Central memory CD4-positive, alpha-beta T cell (primary cell): ENCODE results near the gene LYVE1.
"Not testable (repeated sequence)": the region's sequence is repeated elsewhere in the genome, so short reads cannot be mapped to it uniquely, and the experiment has no call there.

Source experiments
- DNase-seq: peaks from one replicate; pipeline ENCODE4 v3.0.0; 2022
- total RNA-seq, 3 experiments: gene quantifications; one replicate each; lab custom pipeline; 2026; lab: John Stamatoyannopoulos, UW

LYVE1 gene, protein sequence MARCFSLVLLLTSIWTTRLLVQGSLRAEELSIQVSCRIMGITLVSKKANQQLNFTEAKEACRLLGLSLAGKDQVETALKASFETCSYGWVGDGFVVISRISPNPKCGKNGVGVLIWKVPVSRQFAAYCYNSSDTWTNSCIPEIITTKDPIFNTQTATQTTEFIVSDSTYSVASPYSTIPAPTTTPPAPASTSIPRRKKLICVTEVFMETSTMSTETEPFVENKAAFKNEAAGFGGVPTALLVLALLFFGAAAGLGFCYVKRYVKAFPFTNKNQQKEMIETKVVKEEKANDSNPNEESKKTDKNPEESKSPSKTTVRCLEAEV
- total RNA-seq = 0 reads per million in 3 experiments

DNA sequence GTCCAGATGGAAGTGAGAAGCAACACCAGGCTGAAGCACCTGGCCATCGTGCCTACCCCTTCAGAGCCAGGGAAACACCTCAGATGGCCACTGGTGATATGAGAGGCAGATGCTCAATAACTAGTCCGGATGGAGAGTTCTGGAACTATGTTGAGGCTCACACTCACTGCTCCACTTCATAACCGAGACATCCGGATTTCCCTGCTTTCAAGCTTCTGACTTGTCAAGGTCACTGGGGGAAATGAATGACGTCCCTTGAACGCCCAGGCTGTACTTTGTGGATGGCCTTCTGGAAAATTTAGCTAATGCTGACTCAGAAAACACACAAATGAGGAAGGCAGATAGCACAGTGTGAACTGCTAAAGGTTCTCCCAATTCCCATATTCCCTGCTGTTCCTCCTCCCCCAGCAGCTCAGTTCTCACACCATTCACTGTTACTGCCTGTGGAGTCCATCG, at the start of gene LYVE1:
TSS of gene LYVE1 (minus strand) at position 180 of the 456 bp plus-strand sequence. CDS start at position 47, 133 bp downstream.
- no peak for DNase-seq

DNA sequence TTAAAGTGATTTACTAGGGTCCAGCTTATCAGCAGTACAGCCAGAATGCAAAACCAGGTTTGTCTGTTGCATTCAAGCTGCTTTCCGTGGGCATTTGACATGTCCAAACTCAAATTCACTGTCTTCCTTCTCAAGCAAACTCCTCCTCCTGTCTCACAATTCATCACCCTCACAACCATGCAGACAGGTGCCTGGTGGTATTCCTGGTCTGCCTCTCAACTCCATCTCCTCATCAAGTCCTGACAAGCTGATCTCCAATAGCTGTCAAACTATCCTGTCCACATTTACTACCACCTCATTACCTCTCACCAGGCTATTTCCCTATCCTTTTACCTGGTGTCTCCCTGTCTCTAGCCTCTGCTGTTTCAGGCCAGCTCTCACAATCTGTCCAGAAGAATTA, 49.1 kb upstream of the LYVE1 start:
- DNase-seq = no peak

DNA sequence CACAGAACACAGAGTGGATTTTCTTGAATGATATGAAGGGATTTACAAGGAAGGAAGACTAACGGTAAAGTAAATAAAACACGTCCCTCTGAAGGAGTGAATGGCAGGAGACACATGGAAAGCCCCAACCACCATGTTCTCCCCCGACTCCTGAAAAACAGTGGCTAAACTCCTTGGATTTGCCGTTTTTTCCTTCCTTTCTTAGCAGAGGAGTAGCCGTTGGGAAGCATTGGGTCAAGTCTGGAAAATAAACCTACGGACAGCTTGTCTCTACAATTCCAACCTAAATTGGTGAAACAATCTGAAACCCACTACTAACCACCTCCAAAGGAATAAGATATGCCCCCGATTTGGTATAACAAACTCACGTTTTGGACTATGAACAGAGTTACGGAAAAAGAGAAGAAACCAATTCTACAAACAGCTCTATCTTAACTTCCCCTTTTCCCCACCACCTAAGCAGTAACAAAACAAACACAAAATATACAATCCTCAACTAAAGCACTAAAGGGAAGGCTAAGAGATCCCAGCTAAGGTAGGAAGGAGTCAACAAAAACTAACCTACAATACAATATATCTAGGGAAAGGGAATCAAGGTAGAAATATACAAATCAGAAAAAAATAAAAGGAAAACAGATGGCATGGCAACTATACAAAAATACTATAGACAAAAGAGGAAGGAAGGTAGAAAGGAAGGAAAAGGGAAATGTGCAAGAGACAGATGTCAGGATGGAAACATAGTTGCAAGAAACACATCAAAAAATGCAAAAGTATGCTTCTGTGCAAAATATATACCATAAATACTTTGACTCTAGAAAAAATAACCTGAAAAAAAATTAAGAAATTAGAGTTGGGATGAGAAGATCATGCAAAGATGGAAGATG, 43.8 kb upstream of the LYVE1 start:
- no peak for DNase-seq

DNA sequence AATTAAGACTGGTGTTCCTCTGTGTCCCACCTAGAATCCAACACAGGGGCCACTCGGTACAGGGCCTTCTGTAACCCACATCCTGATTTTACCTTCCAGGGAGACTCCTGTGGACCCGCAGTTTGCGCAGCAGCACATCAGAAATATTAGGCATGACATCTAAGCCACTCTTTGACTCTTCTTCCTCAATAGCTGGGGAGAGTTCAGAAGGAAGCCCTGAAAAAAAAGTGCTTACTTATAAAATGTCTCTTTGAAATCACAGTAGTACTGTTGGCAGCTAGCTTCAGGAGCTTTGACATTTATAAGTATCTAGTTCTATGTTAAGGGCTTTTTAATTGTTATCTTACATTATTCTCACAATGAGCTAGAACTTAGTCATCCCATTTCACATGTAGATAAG, 41.2 kb upstream of the LYVE1 start:
- DNase-seq = no peak

DNA sequence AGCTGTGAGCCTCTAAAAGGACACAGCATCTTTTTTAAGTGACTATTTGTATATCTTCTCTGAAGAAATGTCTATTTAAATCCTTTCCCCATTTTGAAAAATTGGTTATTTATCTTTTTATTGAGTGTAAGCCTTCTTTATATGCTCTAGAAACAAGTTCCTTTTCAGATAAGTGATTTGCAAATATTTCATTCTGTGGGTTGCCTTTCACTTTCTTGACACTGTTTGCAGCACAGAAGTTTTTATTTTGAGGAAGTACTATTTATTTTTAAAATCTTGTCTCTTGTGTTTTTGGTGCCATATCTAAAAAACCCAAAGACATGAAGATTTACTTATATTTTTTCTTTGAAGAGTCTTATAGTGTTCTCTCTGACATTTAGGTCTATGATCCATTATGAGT, 40.1 kb upstream of the LYVE1 start:
- no peak for DNase-seq

DNA sequence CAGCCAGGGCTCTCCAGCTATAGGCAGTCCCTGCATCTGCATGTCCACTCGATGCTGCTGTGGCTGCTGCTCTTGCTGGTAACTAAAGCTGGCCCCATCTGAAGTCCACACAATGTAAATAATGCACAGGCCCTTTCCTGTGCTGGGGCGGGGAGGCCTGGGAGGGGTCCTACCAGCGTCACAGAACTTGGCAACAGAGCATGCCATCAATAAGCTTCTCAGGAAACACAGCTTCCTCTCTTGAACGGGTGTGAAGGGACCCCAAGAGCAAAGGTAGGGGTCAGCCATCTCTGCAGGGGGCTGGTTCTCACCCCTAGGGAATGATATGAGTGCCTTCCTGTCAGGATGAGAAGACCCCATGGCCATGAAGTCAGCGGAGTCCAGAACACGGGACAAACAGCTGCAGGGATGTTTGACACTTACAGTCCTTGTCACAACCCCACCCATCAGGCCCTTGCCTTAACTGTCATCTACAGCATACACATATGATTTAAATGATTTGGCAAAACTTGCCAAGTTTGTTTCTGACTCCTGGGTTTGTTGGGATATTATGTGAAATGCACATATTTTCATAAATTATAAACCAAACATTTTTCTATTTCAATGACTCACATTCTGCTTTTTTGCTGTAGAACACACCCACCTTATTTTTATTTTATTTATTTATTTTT, 39.1 kb upstream of the LYVE1 start:
- DNase-seq = no peak

DNA sequence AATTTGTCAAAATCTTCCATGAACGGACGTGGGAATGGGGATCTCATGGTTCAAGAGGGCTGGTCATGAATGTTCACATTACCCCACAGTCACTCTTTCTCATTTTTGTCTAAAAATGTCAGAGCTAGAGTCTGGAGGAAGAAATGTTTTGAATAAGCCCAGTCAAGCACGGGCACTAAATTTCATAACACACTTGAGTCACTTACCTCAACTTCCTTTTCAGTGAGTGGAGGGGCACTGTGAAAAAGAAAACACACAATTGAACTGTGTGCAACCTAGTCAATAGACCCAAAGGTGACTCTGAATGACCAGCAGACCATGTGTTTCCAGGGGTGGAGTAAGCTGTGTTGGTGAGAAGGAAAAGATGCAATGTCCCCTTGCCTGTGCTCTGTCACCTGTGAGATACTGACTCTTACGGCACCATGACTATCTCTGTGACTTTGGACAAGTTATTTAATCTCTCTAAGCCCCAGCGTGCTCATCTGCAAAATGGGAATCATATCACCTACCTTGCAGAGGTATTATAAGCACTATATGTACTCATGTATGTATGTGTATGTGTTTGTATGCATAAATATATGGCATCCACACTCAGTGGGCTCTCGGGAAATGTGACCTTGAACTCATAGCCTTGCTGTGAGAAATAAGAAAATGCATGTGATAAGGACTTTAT, 38.2 kb upstream of the LYVE1 start:
- no peak for DNase-seq

DNA sequence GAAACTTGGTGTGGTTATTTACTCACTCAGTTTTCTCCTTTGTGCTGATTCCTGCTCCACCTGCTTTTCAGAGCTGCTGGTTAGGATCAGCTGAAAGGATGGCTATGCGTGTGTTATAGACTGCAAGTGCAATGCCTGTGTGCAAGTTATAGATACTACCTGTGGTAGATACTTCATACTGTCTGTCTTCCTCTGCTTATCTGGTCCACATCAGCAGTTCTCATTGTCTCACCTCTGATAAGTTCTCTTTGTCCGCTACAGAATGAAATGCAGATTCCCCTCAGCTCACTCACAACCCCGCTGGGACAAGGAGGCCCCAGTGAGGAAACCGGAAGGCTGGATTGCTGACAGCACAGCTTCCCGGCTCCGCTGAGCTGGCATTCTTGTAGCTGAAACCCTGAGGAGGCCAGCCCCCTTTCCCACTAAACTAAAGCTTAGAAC, 37.5 kb upstream of the LYVE1 start:
- no peak for DNase-seq

DNA sequence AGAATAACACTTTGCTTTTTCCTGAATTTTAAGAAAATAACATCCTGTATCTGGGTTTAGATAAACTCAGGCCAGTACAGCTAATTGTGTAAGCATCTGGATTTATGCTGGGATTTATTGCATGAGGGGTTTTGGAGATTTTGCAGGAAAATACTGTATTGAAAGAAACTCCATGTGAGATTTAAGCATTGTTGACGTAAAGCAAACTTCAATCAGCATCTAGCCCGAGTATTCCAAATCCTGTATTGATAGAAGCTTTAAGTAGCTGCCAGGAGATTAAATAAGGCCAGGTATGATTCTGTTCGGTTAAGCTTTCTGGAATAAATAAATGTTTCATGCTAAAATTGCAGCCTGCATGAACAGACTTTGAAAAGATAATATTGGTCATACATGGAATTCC, 36.3 kb upstream of the LYVE1 start:
- DNase-seq = no peak

DNA sequence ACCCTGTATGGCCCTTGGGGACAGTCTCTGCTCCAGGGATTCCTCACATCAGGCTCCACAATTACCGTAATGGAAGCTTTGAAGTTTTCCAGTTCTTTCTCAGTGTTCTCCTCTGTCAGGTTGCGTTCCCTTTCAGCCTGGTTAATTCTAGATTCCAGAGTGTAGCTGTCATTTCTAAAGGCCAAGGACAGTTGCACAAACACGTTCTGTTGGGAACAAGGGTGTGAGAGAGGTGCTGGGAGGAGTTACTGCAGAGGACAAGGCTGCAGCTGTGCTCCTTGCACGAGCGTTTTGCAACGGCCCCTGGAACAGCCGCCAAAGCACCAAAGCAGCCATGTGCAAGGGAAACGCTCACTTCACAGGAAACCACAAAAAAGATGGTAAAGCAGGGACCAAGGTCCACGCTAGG, 35.9 kb upstream of the LYVE1 start:
- no peak for DNase-seq

DNA sequence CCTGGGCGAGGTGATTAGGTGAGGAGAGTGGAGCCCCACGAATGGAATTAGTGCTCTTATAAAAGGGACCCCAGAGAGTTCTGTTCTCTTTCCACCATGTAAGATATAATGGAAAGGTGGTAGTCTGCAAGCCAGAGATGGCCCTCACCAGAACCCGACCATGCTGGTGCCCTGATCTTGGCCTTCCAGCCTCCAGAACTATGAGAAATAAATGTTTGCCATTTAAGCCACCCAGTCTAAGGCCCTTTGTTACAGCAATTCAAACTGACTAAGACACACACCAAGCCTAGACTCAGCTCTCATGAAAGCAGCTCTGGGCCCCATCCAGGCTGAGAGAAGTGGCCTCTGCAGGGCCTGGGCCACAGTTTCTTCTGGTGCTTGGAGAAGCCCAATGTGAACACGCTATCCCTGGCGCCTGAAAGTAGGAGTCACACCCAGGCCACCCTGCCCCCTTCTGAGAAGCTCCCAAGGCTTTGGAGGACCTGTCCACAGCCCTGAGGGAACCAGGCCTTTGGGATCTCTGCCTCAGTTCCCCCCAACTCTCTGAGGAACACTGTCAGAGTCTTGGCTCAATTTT, 35.3 kb upstream of the LYVE1 start:
- DNase-seq = no peak

DNA sequence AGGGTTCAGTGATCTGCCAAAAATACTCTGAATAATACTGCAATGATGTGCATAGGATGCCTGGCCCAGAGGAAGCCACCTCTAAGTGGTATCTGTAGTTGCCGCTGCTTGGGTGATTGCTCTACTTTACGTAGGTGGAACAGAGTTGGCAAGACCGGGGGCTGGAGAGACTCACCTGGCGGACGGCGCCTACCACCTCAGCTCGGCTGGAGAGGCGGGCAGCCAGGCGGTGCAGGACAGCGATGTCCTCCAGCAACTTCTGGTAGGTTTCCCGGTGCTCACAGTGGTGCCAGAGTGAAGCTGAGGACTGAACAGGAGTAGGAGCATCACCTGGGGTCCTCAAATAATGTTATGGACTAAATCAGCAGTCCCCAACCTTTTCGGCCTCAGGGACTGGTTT, 34.5 kb upstream of the LYVE1 start:
- no peak for DNase-seq

DNA sequence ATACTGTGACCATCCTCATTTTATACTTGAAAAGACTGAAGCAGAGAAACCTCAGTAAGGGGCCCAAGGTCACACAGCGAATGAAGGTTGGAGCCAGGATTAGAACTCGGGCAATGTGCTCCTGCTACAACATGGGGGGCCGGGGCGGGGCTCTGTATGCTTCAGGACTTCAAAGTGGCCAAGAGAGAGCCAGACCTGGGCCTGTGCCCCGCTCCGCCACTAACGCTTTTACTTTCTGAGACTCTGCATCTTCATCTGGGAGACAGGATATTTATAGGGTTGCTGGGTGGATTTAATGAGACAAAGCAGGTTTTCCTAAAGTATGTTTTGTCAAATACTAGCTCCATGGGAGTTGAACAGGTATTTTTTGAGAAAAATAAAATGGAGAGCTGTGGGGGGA, 33.9 kb upstream of the LYVE1 start:
- no peak for DNase-seq

DNA sequence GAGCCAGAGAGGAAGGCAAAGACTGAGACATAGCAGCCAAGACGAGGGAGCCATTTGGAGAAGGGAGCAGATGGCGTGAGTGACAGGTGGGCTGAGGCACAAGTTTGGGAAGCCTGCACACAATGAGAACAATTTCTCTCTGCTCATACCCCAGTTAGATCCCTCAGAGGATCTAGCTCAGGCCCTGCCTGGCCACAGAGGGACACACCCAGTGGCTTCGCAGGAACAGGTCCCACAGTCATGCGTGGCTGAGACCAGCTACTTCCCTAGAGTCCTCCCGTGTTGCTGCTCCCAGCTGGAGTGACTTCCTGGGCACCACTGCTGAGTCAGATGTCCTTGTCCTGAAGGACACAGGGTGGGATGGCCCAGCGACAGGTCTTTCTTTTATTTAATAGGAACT, 33.4 kb upstream of the LYVE1 start:
- DNase-seq = no peak

DNA sequence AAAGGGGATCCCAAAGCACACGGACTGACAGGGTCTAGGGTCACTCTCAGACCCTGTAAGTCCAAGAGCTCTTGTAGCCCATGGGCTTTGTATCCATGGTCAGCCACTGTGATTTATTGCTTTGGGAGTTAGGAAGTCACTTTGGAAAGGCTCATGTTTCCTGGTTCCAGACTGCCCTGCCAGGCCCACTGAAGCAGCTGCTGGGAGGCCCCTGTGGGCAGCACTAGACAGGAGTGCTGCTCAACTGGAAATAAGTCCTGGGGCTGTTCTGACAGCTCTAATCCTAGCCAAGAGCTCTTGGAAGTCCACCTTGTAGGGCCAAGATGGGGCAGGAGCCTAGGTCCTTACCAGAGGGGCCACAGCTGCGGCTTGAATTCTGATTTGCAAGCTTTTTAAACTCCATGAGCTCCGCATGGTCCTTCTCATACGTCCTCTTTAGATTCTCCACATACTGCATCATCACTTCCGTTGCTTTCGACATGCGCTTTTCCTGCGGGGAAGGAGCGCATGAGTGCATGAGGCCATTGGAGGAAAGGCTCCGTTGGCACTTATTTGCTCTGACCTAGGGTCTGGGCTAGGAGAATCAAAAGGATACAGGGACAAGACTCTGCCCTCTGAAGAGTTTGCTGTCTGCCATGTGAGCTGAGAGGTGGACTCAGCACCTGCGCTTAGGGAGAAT, 32.2 kb upstream of the LYVE1 start:
- no peak for DNase-seq

DNA sequence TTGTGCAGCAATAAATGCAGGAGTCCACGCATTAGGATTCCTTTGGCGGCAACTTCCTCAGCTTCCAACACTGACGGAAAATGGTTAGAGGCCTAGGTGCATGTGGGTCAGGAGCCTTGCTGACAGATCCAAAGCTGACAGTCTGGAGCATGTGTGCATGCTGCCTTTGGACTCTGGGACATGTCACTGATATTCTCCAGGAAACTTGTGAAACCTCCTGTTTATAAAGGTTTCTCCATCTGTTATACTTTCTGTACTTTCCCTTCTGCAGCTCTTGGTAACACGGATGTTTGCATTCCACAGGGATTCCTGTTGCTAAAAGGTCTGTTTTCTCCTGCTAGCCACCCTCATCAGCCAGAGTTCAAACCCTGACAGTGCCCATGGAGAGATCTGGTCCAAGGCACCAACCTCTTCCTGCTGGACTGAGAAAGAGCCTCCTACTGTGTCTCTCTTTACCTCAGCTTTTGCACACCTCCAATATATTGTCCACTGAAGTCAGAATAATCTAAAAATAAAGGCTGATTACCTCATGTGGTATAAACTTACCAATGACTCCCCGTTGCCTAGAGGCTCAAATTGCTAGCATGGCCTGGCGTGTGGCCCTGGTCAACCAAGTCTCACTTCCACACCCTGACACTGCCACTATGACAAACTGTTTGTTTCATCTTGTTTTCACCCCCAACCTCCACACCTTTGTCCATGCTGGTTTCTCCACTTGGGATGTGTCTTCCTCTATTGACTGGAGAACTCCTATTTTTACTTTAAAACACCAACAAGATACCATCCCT, 31.1 kb upstream of the LYVE1 start:
- no peak for DNase-seq

DNA sequence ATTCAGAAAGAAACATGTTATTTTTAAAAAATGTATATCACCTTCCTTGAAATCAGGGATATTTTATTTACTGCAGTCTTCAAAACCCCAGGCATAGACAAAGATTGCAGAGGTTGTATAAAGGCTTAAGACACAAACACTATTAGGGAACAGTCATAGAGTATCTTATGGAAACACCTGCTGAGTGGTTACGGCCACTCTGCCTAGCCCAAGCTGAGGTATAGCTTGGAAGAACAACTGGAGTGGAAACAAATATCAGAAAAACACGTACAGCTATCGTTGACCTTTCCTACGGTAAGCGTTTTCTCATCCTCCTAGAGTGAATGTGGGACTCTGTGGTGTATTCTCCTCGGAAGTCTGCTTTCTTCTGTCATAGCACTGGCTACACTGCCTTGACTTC, 30.4 kb upstream of the LYVE1 start:
- no peak for DNase-seq

DNA sequence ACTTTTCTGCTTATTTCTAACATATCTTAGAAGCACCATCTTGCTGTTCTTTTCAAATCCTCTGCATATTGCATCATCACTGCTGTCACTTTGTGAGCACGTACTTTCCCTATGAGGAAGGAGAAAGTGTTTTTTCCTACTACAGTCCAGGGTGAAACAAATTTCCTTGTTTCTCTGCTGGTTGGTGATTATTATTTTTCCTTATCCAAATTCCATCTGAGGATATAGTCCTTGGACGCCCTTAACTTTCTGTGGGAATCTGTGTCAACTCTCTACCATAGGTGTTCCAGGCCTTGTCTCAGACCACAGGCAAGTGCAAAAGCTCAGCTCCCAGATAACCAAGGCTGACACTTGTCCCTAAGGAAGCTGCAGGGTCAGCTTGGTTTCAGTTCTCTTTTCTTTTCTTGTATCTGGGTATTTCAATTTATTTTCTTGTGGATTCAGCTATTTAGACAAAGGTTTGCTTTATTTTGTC, 29.4 kb upstream of the LYVE1 start:
- no peak for DNase-seq

DNA sequence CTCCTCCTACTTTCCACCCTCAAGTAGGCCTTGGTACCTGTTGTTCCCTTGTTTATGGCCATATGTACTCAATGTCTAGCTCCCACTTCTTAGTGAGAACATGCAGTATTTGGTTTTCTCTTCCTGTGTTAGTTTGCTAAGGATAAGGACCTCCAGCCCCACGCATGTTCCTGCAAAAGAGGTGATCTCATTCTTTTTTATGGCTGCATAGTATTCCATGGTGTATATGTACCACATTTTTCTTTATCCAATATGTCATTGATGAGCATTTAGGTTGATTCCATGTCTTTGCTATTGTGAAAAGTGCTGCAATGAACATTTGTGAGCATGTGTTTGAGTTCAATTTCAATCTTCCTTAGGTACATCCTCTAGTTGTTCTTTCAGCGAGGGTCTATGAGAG, 27.4 kb upstream of the LYVE1 start:
- not testable (repeated sequence) for DNase-seq

DNA sequence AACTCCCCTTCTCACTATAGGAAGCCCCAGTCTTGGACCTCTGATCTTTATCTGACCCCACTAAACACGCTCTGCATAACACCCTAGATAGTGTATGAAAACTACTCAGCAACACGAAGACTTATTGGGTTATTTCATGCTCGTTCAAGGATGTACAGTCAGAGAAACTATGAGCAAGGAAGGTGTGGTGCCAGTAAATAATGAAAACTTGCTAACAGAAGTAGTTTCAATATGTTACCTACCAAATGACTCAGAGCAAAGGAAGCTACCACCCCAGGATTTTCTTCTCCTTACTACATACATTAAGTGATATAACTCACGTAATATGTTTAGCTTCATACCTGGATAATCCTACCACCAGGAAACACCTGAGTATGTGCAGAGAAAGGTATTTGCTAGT, 25.9 kb upstream of the LYVE1 start:
- DNase-seq = no peak

DNA sequence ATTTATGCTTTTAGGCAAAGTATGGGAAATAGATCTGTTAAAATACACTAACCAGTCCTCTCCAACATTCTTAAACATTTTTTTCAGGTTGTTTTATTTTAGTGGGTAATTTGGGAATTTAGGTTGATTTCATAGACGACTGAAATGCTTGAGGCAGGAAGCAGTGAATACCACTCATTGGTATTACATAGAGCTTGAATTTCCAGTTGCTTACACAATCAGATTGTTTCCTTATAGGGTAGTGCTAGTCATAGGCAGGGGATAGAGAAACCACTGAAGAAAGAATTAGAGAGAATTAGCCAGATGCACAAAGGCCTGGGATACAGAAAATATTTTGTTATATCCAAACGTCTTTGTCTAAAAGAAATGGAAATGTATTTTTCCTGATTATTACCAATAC, 23.9 kb upstream of the LYVE1 start:
- DNase-seq = no peak
